Smooth muscle cell (in vitro differentiated cells): ENCODE measurements around the gene WASF3. TPM values are rescaled to one million over a fixed set of nuclear protein-coding genes. Genes with fewer than 3 reads are reported as not detected.

ENCODE experiments used
- DNase-seq: peaks from one replicate; lab custom pipeline; 2025; ENCODE audit not compliant: unreplicated experiment; lab: John Stamatoyannopoulos, UW
- H2AFZ ChIP-seq: fragments of 200-600 bp; sonication (generic); 2 replicates; pipeline ENCODE4 v1.6.0; 2016; ENCODE audit warnings: antibody characterized with exemption, low read depth, mild to moderate bottlenecking
- H3F3A ChIP-seq: fragments of 200-600 bp; sonication (generic); 2 replicates; pipeline ENCODE4 v1.6.0; 2017; ENCODE audit warnings: antibody characterized with exemption, low read depth
- H3K27ac ChIP-seq: fragments of 200-600 bp; sonication (generic); 2 replicates; pipeline ENCODE4 v1.5.1; 2016; ENCODE audit warnings: low read depth, mild to moderate bottlenecking
- H3K27me3 ChIP-seq: fragments of 200-600 bp; sonication (generic); 2 replicates; pipeline ENCODE4 v1.6.1; 2016; ENCODE audit warnings: low read depth, mild to moderate bottlenecking
- H3K36me3 ChIP-seq: fragments of 200-600 bp; sonication (generic); 2 replicates; pipeline ENCODE4 v1.5.1; 2016; ENCODE audit warnings: low read depth
- H3K4me1 ChIP-seq: fragments of 200-600 bp; sonication (generic); 2 replicates; pipeline ENCODE4 v1.5.1; 2016; ENCODE audit warnings: low read depth
- H3K4me2 ChIP-seq: fragments of 200-600 bp; sonication (generic); 2 replicates; pipeline ENCODE4 v1.6.0; 2016; ENCODE audit warnings: mild to moderate bottlenecking
- H3K4me3 ChIP-seq: fragments of 200-600 bp; sonication (generic); 2 replicates; pipeline ENCODE4 v1.5.1; 2016; ENCODE audit warnings: mild to moderate bottlenecking
- H3K79me2 ChIP-seq: fragments of 200-600 bp; sonication (generic); 2 replicates; pipeline ENCODE4 v1.6.0; 2016; ENCODE audit warnings: low read depth, mild to moderate bottlenecking
- H3K9ac ChIP-seq: fragments of 200-600 bp; sonication (generic); 2 replicates; pipeline ENCODE4 v1.6.0; 2016; ENCODE audit warnings: low read depth
- H3K9me3 ChIP-seq: fragments of 200-600 bp; sonication (generic); replicated peaks from 2 replicates; pipeline ENCODE4 v1.5.1; 2016; ENCODE audit warnings: low read depth
- H4K20me1 ChIP-seq: fragments of 200-600 bp; sonication (generic); 2 replicates; pipeline ENCODE4 v1.6.0; 2016; ENCODE audit warnings: low read depth
- WGBS: methylation state at CpG from one replicate; pipeline ENCODE4 v1.1.7; 2016; ENCODE audit warnings: low lambda C conversion rate; 5-methylcytosine and 5-hydroxymethylcytosine counted together
- polyA plus RNA-seq: library from polyadenylated mRNA; unstranded; fragments of >200 nt; fragmentation: Nextera tagmentation; extraction: Ambion mirVana; gene quantifications from 2 replicates; pipeline ENCODE4 v1.2.1, GENCODE V29; 2016
- total RNA-seq: library from RNA; depleted of rRNA; stranded (reverse); fragments of >200 nt; gene quantifications from 2 replicates; pipeline ENCODE4 v1.2.3, GENCODE V29; 2014
- TF ChIP-seq, protein P1 (sequence below): fragments of 200-600 bp; sonication (generic); IDR thresholded peaks from 2 replicates; pipeline ENCODE4 v1.5.1; 2017; ENCODE audit warnings: borderline replicate concordance, mild to moderate bottlenecking, antibody characterized with exemption; ENCODE audit not compliant: insufficient read depth, poor library complexity, severe bottlenecking

The WASF3 gene
- total and polyA plus RNA-seq, 2 experiments from 2014 or later = 4.0 to 5.8 TPM

DNA sequence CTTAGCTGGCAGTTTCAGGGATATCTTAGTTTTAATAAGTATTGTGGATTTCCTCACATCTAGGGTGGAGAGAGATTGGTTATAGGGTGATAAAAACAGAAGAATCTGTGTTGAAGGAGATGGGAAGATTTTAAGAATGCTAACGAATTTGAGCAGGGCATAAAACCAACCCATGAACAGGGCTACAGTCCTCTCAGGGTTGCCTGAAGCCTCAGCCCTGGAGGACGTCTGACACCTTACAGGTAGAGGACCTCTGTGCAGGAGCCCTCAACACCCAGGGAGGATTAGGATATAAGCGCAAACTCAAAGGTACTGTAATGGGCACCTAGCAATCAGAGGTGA, 461 bp upstream of the WASF3 start:
- peaks cover 6% of the 10 kb centered on the region for H3K27me3 ChIP-seq
- no peaks in the 10 kb centered on the region for H3K9me3 ChIP-seq
- H3K4me2 ChIP-seq = peak overlapping the region; percentile 90
- H3K4me3 ChIP-seq = peak overlapping the region; percentile 52
- H3F3A ChIP-seq = peaks cover 5% of the 10 kb centered on the region
- no peak overlapping the region for H3K9ac ChIP-seq
- peaks cover 10% of the 10 kb centered on the region for H3K79me2 ChIP-seq
- WGBS = 0% methylated on average over 3 of the region's 3 CpGs
- peaks cover 32% of the 10 kb centered on the region for H4K20me1 ChIP-seq
- peaks cover 35% of the 10 kb centered on the region for H3K4me1 ChIP-seq
- no peak for DNase-seq
- no peak overlapping the region for H3K27ac ChIP-seq
- no peaks in the 10 kb centered on the region for H3K36me3 ChIP-seq
- H2AFZ ChIP-seq = peak overlapping the region; percentile 98
- TF ChIP-seq, protein P1, sequence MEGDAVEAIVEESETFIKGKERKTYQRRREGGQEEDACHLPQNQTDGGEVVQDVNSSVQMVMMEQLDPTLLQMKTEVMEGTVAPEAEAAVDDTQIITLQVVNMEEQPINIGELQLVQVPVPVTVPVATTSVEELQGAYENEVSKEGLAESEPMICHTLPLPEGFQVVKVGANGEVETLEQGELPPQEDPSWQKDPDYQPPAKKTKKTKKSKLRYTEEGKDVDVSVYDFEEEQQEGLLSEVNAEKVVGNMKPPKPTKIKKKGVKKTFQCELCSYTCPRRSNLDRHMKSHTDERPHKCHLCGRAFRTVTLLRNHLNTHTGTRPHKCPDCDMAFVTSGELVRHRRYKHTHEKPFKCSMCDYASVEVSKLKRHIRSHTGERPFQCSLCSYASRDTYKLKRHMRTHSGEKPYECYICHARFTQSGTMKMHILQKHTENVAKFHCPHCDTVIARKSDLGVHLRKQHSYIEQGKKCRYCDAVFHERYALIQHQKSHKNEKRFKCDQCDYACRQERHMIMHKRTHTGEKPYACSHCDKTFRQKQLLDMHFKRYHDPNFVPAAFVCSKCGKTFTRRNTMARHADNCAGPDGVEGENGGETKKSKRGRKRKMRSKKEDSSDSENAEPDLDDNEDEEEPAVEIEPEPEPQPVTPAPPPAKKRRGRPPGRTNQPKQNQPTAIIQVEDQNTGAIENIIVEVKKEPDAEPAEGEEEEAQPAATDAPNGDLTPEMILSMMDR = no peak

DNA sequence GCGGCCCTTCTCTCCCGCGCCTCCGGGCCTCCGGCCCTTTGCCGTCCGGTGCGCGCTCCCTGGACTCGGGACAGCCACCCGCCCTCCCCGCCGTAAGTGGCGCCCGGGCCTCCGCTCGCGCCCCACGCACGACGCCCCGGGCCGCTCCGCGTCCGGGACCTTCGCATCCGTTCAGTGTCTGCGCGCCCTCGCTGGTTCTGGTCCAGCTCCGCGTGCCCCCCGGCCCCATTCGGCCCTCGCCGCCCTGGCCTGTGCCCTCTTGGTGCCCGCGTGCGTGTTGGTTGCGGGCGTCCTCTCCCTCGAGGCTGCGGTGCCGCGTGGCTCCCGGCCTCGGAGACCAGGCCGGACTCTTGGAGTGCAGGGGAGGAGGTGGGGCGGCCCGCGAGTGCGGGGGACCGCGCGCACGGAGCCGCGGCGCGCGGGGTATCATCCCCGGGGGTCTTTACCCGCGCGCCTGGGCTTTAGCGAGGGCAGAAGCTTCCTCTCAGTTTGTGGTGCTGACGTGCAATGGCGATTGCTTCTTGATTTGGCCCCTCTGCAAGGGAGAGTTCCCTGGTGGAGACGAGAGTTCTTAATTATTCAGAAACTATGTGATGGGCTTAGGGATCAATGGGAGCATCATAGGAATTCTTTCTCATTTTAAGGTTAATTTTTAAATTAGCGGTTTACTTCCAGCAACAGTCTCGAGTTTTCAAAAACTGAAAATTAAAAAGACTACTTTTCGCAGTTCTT, 757 bp downstream of the WASF3 start:
- no peaks in the 10 kb centered on the region for H3K9me3 ChIP-seq
- peak overlapping the region; percentile 39 for H3K9ac ChIP-seq
- H3K79me2 ChIP-seq = peaks cover 10% of the 10 kb centered on the region
- peaks cover 41% of the 10 kb centered on the region for H4K20me1 ChIP-seq
- peak overlapping the region; percentile 72 for H3K4me3 ChIP-seq
- peaks cover 40% of the 10 kb centered on the region for H3K4me1 ChIP-seq
- no peak overlapping the region for H3K27ac ChIP-seq
- peak; percentile 16 for DNase-seq
- peak overlapping the region; percentile 97 for H2AFZ ChIP-seq
- H3K27me3 ChIP-seq = peaks cover 3% of the 10 kb centered on the region
- TF ChIP-seq, protein P1 = no peak
- no peaks in the 10 kb centered on the region for H3K36me3 ChIP-seq
- peaks cover 5% of the 10 kb centered on the region for H3F3A ChIP-seq
- 4% methylated on average over 39 of the region's 73 CpGs for WGBS
- peak overlapping the region; percentile 99 for H3K4me2 ChIP-seq

DNA sequence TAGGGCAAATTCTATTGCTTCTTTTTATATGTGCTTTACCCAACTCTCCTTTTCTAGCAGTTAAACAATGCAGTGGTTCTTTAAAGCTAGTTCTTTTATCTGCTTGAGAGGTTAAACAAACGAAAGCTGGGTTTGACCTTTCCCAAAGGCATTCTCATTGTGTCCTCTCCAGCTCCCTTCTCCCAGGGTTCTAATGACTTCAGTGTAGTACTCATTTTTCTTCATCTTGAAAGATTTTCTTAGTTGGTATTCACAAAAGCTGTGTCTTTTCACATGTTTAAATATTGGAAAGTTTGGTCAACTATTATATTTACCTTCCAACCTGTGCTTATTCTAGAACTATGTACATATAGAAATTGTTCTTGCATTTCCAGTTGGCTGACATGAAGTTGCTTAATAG, 1.5 kb downstream of the WASF3 start:
- TF ChIP-seq, protein P1 = no peak
- no peak for DNase-seq
- Histone ChIP-seq H2AFZ (no peak overlapping the region), H3K4me1 (peaks cover 40% of the 10 kb centered on the region), H3K27me3 (peaks cover 3% of the 10 kb centered on the region), H4K20me1 (peaks cover 42% of the 10 kb centered on the region), H3K36me3 (no peaks in the 10 kb centered on the region), H3K79me2 (peaks cover 10% of the 10 kb centered on the region), H3K9ac (no peak overlapping the region), H3K9me3 (no peaks in the 10 kb centered on the region), H3K4me2 (peak overlapping the region; percentile 99), H3K4me3 (peak overlapping the region; percentile 72), H3F3A (peaks cover 5% of the 10 kb centered on the region), H3K27ac (no peak overlapping the region)
- WGBS = 28% methylated on average over 1 of the region's 1 CpG

DNA sequence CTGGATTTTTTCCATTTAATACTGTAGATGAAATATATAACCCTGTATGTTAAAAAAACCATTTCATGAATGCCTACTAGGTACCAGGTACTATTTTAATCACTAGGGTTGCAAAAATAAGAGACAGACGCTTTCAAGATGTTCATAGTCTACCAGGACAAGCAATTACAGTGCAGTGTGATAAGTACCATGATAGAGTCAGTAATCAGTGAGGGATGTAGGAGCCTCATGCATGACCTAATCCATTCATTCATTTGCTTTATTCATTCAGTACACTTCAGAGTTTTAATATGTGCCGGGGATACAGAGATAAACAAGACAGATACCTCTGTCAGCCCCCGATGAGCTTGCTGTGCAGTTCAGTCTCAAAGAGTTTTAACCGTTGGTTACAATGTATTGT, 3.0 kb downstream of the WASF3 start:
- H3K27ac ChIP-seq = no peak overlapping the region
- H3K4me1 ChIP-seq = peaks cover 40% of the 10 kb centered on the region
- no peak overlapping the region for H3K9ac ChIP-seq
- H4K20me1 ChIP-seq = peaks cover 48% of the 10 kb centered on the region
- H3K79me2 ChIP-seq = peaks cover 12% of the 10 kb centered on the region
- no peaks in the 10 kb centered on the region for H3K9me3 ChIP-seq
- H2AFZ ChIP-seq = no peak overlapping the region
- no peak overlapping the region for H3K4me3 ChIP-seq
- H3F3A ChIP-seq = peaks cover 5% of the 10 kb centered on the region
- no peak overlapping the region for H3K4me2 ChIP-seq
- no peak for DNase-seq
- TF ChIP-seq, protein P1 = no peak
- H3K36me3 ChIP-seq = no peaks in the 10 kb centered on the region
- 77% methylated on average over 4 of the region's 4 CpGs for WGBS
- H3K27me3 ChIP-seq = no peaks in the 10 kb centered on the region
